Measurements from ENCODE around the gene MAB21L2. TPM values are rescaled to one million over a fixed set of nuclear protein-coding genes. Genes with fewer than 3 reads are reported as not detected.

Gene MAB21L2
- total RNA-seq, 1 donor from 2014 or later: not detected

- intact Hi-C loops (cut with micrococcal nuclease): no loop called here
- DNase-seq (ENCODE audit: low spot score): no peak
Observed at GRCh38 chr4:150591904-150592303, 10.0 kb downstream of the MAB21L2 start.

GRCh38 chr4:150593996-150594395, 12.0 kb downstream of the MAB21L2 start:
- DNase-seq (ENCODE audit: low spot score): no peak
- Mint-ChIP-seq H3K27me3 (ENCODE audit: low read depth) (no peaks in the 10 kb centered on the region), H3K27ac (no peak overlapping the region), H3K4me1 (ENCODE audit: low read depth) (no peaks in the 10 kb centered on the region), H3K36me3 (ENCODE audit: low read depth) (peaks cover 6% of the 10 kb centered on the region), H3K9me3 (no peaks in the 10 kb centered on the region), H3K4me3 (ENCODE audit: low read depth) (no peak overlapping the region)
- intact Hi-C loops (cut with micrococcal nuclease): no loop called here

More at GRCh38 chr4:150591904-150592303, 10.0 kb downstream of the MAB21L2 start:
- H3K36me3 Mint-ChIP-seq (ENCODE audit: low read depth): no peaks in the 10 kb centered on the region
- no peak overlapping the region for H3K27ac Mint-ChIP-seq
- no peaks in the 10 kb centered on the region for H3K4me1 Mint-ChIP-seq (ENCODE audit: low read depth)
- H3K4me3 Mint-ChIP-seq (ENCODE audit: low read depth): no peak overlapping the region
- H3K27me3 Mint-ChIP-seq (ENCODE audit: low read depth): no peaks in the 10 kb centered on the region
- no peaks in the 10 kb centered on the region for H3K9me3 Mint-ChIP-seq

DNA sequence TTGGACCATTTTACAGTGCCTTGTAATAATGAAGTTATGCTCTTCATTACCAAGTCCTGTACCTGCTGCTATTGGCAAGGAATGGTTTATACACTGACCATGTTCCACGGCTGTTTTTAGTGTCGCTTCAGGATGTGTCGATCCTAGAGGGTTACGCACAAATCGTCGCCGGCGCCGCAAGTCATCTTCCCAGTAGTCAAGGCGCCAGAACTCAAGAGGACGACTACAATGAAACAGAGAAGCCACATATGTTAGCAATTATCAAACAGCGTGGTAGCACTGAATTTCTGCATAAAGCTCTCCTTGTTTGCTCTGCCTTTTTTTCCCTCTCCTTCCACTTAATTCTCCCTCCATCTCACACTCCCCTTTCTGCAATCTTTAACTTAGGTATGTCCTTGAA, 17.0 kb downstream of the MAB21L2 start:
- Mint-ChIP-seq H3K27ac (no peak overlapping the region), H3K9me3 (no peaks in the 10 kb centered on the region), H3K4me3 (ENCODE audit: low read depth) (no peak overlapping the region), H3K4me1 (ENCODE audit: low read depth) (no peaks in the 10 kb centered on the region), H3K36me3 (ENCODE audit: low read depth) (peaks cover 9% of the 10 kb centered on the region), H3K27me3 (ENCODE audit: low read depth) (no peaks in the 10 kb centered on the region)
- intact Hi-C loops (cut with micrococcal nuclease): no loop called here
- no peak for DNase-seq (ENCODE audit: low spot score)

DNA sequence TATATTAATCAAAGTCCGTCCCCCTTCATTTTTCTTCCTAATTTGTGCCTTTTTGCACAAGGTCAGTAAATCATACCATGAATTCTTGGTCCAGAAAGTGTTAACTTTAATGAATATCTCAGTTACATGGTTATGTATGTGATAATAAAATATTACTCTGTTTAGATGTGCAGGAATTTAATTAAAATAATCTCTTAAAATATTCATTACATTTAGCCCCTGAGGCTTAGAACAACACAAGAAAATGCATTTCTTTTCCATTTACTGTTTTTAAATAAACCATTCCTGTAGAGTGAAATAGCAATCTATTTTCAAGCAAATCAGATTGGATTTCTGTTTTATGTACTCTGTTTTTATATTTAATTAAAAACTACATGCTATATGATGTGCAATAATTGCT, 17.6 kb downstream of the MAB21L2 start:
- H3K36me3 Mint-ChIP-seq (ENCODE audit: low read depth): peaks cover 9% of the 10 kb centered on the region
- H3K27ac Mint-ChIP-seq: no peak overlapping the region
- intact Hi-C loops (cut with micrococcal nuclease): no loop called here
- DNase-seq (ENCODE audit: low spot score): no peak
- no peaks in the 10 kb centered on the region for H3K27me3 Mint-ChIP-seq (ENCODE audit: low read depth)
- no peaks in the 10 kb centered on the region for H3K4me1 Mint-ChIP-seq (ENCODE audit: low read depth)
- no peaks in the 10 kb centered on the region for H3K9me3 Mint-ChIP-seq
- no peak overlapping the region for H3K4me3 Mint-ChIP-seq (ENCODE audit: low read depth)

- intact Hi-C loops (cut with micrococcal nuclease): no loop called here
- Mint-ChIP-seq H3K4me1 (ENCODE audit: low read depth) (no peaks in the 10 kb centered on the region), H3K27me3 (ENCODE audit: low read depth) (no peaks in the 10 kb centered on the region), H3K4me3 (ENCODE audit: low read depth) (no peak overlapping the region), H3K9me3 (no peaks in the 10 kb centered on the region), H3K36me3 (ENCODE audit: low read depth) (peaks cover 9% of the 10 kb centered on the region), H3K27ac (no peak overlapping the region)
- DNase-seq (ENCODE audit: low spot score): no peak
Observed at GRCh38 chr4:150600812-150601445, 19.0 kb downstream of the MAB21L2 start.

GRCh38 chr4:150609131-150609530, 27.2 kb downstream of the MAB21L2 start:
- H3K4me3 Mint-ChIP-seq (ENCODE audit: low read depth): no peak overlapping the region
- no peak overlapping the region for H3K27ac Mint-ChIP-seq
- no peak for DNase-seq (ENCODE audit: low spot score)
- no peaks in the 10 kb centered on the region for H3K9me3 Mint-ChIP-seq
- H3K4me1 Mint-ChIP-seq (ENCODE audit: low read depth): no peaks in the 10 kb centered on the region
- intact Hi-C loops (cut with micrococcal nuclease): no loop called here
- H3K36me3 Mint-ChIP-seq (ENCODE audit: low read depth): no peaks in the 10 kb centered on the region
- no peaks in the 10 kb centered on the region for H3K27me3 Mint-ChIP-seq (ENCODE audit: low read depth)

DNA sequence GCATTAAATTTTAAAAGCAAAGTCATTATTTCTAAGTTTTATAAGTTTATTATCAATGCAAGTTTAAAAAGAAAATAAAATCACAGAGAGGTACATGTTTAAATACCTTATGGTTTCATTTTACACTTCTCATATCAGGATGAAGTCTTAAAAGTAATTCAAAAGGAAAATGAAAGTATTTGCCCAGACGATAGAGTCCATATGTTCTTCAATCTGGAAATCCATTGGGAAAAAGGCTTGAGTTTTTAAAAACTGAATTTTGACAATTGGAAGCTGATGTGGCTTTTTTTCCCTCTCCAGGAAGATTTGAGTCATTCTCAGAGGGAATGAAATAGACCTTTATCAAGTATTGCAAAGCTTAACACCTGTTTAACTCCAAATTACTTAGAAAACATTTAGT, 37.1 kb downstream of the MAB21L2 start:
- DNase-seq (ENCODE audit: low spot score): no peak
- intact Hi-C loops (cut with micrococcal nuclease): no loop called here
- Mint-ChIP-seq H3K27me3 (ENCODE audit: low read depth) (no peaks in the 10 kb centered on the region), H3K9me3 (no peaks in the 10 kb centered on the region), H3K4me1 (ENCODE audit: low read depth) (no peaks in the 10 kb centered on the region), H3K27ac (no peak overlapping the region), H3K4me3 (ENCODE audit: low read depth) (no peak overlapping the region), H3K36me3 (ENCODE audit: low read depth) (peaks cover 2% of the 10 kb centered on the region)

GRCh38 chr4:150624055-150624454, 42.1 kb downstream of the MAB21L2 start:
- Mint-ChIP-seq H3K36me3 (ENCODE audit: low read depth) (no peaks in the 10 kb centered on the region), H3K9me3 (no peaks in the 10 kb centered on the region), H3K4me3 (ENCODE audit: low read depth) (no peak overlapping the region), H3K27me3 (ENCODE audit: low read depth) (no peaks in the 10 kb centered on the region), H3K27ac (no peak overlapping the region), H3K4me1 (ENCODE audit: low read depth) (no peaks in the 10 kb centered on the region)
- DNase-seq (ENCODE audit: low spot score): no peak
- intact Hi-C loops (cut with micrococcal nuclease): no loop called here

DNA sequence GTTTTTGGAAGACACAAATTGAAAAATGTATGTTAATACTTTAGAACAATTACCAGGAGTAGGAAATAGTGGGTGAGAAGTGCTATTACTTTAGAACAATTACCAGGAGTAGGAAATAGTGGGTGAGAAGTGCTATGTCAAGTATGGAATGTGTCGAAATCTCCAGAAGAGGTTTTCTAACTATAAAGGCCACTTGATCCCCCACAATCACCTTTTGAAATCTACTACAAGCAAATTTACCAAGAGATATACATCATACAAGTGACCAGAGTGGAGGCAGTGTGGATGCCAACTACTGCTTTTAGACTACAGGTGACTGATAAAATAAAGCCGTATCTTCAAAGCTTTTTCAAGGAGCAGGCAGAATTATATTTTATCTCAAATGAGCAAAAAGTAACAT, 43.1 kb downstream of the MAB21L2 start:
- H3K27ac Mint-ChIP-seq: no peak overlapping the region
- no peak for DNase-seq (ENCODE audit: low spot score)
- no peaks in the 10 kb centered on the region for H3K36me3 Mint-ChIP-seq (ENCODE audit: low read depth)
- intact Hi-C loops (cut with micrococcal nuclease): no loop called here
- H3K27me3 Mint-ChIP-seq (ENCODE audit: low read depth): no peaks in the 10 kb centered on the region
- no peaks in the 10 kb centered on the region for H3K9me3 Mint-ChIP-seq
- H3K4me3 Mint-ChIP-seq (ENCODE audit: low read depth): no peak overlapping the region
- H3K4me1 Mint-ChIP-seq (ENCODE audit: low read depth): no peaks in the 10 kb centered on the region

- no peaks in the 10 kb centered on the region for H3K36me3 Mint-ChIP-seq (ENCODE audit: low read depth)
- no peak for DNase-seq (ENCODE audit: low spot score)
Observed at GRCh38 chr4:150628073-150628472, 46.1 kb downstream of the MAB21L2 start.

GRCh38 chr4:150632639-150633038, 50.7 kb downstream of the MAB21L2 start:
- no peak for DNase-seq (ENCODE audit: low spot score)
- Mint-ChIP-seq H3K36me3 (ENCODE audit: low read depth) (no peaks in the 10 kb centered on the region), H3K4me1 (ENCODE audit: low read depth) (no peaks in the 10 kb centered on the region), H3K9me3 (peaks cover 21% of the 10 kb centered on the region), H3K27ac (no peak overlapping the region), H3K4me3 (ENCODE audit: low read depth) (no peak overlapping the region), H3K27me3 (ENCODE audit: low read depth) (no peaks in the 10 kb centered on the region)
- intact Hi-C loops (cut with micrococcal nuclease): no loop called here

More at GRCh38 chr4:150628073-150628472, 46.1 kb downstream of the MAB21L2 start:
- Mint-ChIP-seq H3K4me1 (ENCODE audit: low read depth) (no peaks in the 10 kb centered on the region), H3K4me3 (ENCODE audit: low read depth) (no peak overlapping the region), H3K9me3 (peaks cover 10% of the 10 kb centered on the region), H3K27ac (no peak overlapping the region), H3K27me3 (ENCODE audit: low read depth) (no peaks in the 10 kb centered on the region)
- intact Hi-C loops (cut with micrococcal nuclease): no loop called here

Data from activated T-helper 2 cell treated with anti-CD3 and anti-CD28 coated beads, Interferon-gamma antibody, Interleukin-2, Interleukin-4, amounts not matched to agents 10 μg/mL and 5 μg/mL and 100 μg/mL, durations not matched to agents 14 hours and 24 hours and 36 hours (primary cell).